Right lobe of liver (tissue), 4 donors: Measurements from ENCODE around the gene NCOA6.

Experiments
- CTCF ChIP-seq, 4 donors: fragments of 200-600 bp in 3 of 4; fragments of 450-650 bp in 1 of 4; IDR thresholded peaks; one replicate each; pipeline versions ENCODE4 v1.5.1 to v1.8.0; 2016 to 2022; ENCODE audit warnings: antibody characterized with exemption in 4 of 4, mild to moderate bottlenecking in 2 of 4
- POLR2A ChIP-seq: fragments of 450-650 bp; IDR thresholded peaks from one replicate; pipeline ENCODE4 v1.6.1; 2017; ENCODE audit warnings: antibody characterized with exemption, mild to moderate bottlenecking
- donor health status: DM: no; HTN: no; CAD: no.
- donor health status: DM: no; HTN: no; CAD: no.
- donor health status: DM: no; HTN: yes; CAD: no.

DNA sequence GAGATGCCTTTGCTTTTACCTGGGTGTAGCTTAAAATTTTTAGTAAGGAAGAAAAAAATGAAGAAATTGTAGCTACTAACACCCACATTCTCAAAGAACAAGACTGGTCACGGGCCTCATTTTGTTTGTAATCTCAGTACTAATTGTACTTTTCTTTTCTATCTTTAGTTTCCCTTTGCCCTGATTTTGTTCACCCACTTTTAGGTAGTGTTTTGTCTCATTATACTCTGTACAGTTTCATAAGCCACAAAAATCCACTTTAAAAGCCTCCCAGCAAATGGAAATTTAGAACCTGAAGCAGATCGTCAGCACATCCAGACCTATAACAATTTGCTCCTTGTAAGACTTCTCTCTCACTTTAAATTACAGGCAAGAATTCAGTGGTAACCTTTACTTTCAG, 78.0 kb downstream of the NCOA6 start:
- no peak for TF ChIP-seq CTCF (IDR thresholded peaks at IDR 0.05)
- TF ChIP-seq POLR2A, result no peak
